HUES48 (cell line): ENCODE data around the gene FRYL.
"Not testable (repeated sequence)": the region's sequence is repeated elsewhere in the genome, so short reads cannot be mapped to it uniquely, and the experiment has no call there.

ENCODE experiments used
- H3K27ac ChIP-seq: one replicate; pipeline ENCODE4 v1.7.0; 2013; ENCODE audit warnings: low read depth, low read length, inconsistent platforms
- H3K27me3 ChIP-seq: 2 replicates; pipeline ENCODE4 v1.6.1; 2013; ENCODE audit warnings: mild to moderate bottlenecking, low read length; ENCODE audit not compliant: control insufficient read depth, insufficient read depth
- H3K36me3 ChIP-seq: 2 replicates; pipeline ENCODE4 v1.6.1; 2013; ENCODE audit warnings: low read length; ENCODE audit not compliant: control insufficient read depth, insufficient read depth
- H3K4me1 ChIP-seq: 2 replicates; pipeline ENCODE4 v1.6.1; 2013; ENCODE audit warnings: mild to moderate bottlenecking, low read length; ENCODE audit not compliant: control insufficient read depth, insufficient read depth
- H3K4me3 ChIP-seq: 2 replicates; pipeline ENCODE4 v1.5.1; 2013; ENCODE audit warnings: mild to moderate bottlenecking, low read depth, low read length
- H3K9ac ChIP-seq: 2 replicates; pipeline ENCODE4 v1.6.1; 2013; ENCODE audit warnings: mild to moderate bottlenecking, low read depth, low read length, moderate library complexity
- H3K9me3 ChIP-seq: 2 replicates; pipeline ENCODE4 v1.6.1; 2013; ENCODE audit warnings: low read length; ENCODE audit not compliant: control insufficient read depth, insufficient read depth

The FRYL gene

DNA sequence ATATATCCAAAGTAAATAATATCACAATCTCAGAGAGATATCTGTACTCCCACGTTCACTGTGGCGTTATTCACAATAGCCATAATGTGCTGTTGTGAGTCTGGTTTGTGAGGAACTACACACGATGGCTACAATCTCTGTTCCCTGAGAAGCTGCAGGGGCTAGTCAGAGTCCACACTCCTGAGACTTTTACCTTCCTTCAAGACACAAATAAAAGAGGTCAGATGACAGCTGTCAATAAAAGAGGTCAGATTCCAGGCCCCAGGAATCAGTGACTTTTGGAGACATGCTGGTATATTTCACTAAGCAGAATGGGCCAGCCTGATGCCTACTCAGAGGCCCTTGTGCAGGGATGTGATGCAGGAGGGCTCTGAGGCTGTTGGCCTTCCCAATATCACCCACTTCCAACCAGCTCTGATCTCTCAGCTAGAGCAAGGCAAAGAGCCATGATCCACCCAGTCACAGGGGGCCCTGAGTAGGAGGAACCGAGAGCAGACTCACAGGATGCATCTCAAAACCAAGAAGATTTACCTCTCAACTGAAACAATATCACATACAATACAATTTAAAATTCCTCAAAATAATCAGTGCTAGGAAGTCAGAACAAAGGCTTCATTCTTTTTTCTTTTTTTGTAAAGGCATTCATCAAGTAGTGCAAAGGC lies 13.8 kb downstream of the FRYL start:
- Histone ChIP-seq H3K36me3 (no peaks in the 10 kb centered on the region), H3K4me3 (no peak overlapping the region), H3K27me3 (no peaks in the 10 kb centered on the region), H3K27ac (no peak overlapping the region), H3K9ac (no peak overlapping the region), H3K9me3 (no peaks in the 10 kb centered on the region), H3K4me1 (0 out of 2 replicates have a peak, but pooled peaks cover 3% of the 10 kb centered on the region)

- no peak overlapping the region for H3K27ac ChIP-seq
- no peak overlapping the region for H3K4me3 ChIP-seq
- no peaks in the 10 kb centered on the region for H3K9me3 ChIP-seq
- H3K4me1 ChIP-seq = 0 out of 2 replicates have a peak, but pooled peaks cover 3% of the 10 kb centered on the region
- H3K36me3 ChIP-seq = no peaks in the 10 kb centered on the region
- H3K9ac ChIP-seq = no peak overlapping the region
- no peaks in the 10 kb centered on the region for H3K27me3 ChIP-seq
Observed at GRCh38 chr4:48762408-48762807, 17.7 kb downstream of the FRYL start.

DNA sequence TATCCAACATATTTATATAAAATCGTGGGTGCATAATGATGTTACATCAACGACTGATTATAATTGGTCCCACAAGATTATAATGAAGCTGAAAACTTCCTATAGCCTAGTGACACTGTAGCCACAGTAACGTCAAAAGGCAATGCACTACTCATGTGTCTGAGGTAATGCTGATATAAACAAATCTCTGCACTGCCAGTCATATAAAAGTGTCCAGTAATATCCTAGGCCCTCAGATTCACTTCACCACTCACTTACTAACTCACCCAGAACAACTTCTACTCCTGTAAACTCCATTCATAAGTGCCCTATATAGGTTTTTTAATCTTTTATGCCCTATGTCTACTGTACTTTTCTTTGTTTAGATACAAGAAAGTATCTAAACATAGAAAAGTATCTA lies 18.8 kb downstream of the FRYL start:
- Histone ChIP-seq H3K4me3 (no peak overlapping the region), H3K9me3 (no peaks in the 10 kb centered on the region), H3K27me3 (no peaks in the 10 kb centered on the region), H3K27ac (no peak overlapping the region), H3K36me3 (no peaks in the 10 kb centered on the region), H3K4me1 (0 out of 2 replicates have a peak, but pooled peaks cover under 1% of the 10 kb centered on the region), H3K9ac (no peak overlapping the region)

- H3K4me1 ChIP-seq, H3K9me3 ChIP-seq, H3K27ac ChIP-seq, H3K4me3 ChIP-seq, H3K9ac ChIP-seq, H3K27me3 ChIP-seq, H3K36me3 ChIP-seq: not testable (repeated sequence)
Observed at GRCh38 chr4:48758703-48759102, 21.4 kb downstream of the FRYL start.

- Histone ChIP-seq H3K4me1 (no peaks in the 10 kb centered on the region), H3K27me3 (no peaks in the 10 kb centered on the region)
Observed at GRCh38 chr4:48756689-48757220, 23.3 kb downstream of the FRYL start.

DNA sequence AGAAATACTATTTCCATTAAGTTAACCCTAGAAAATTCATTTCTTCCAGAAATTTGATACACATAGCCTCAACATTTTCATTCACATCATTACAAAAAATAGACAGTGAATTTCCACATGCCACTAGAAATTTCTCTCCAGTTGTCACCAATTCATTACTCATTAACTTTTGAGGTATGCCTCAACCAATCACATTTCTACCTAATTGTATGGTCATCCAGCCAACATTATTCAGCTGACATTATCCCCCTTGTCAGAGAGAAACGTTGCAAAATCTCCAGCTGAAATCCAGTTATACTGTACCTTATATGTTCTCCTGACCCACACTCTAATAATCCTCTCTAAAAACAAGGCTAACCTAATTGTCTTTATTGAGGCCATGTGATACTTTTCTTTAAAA lies 24.8 kb downstream of the FRYL start:
- H3K4me1 ChIP-seq = no peaks in the 10 kb centered on the region
- H3K9me3 ChIP-seq = peaks cover 9% of the 10 kb centered on the region; the same call in 1 of the 2 replicates
- no peak overlapping the region for H3K9ac ChIP-seq
- no peaks in the 10 kb centered on the region for H3K27me3 ChIP-seq
- no peak overlapping the region for H3K4me3 ChIP-seq
- no peak overlapping the region for H3K27ac ChIP-seq
- no peaks in the 10 kb centered on the region for H3K36me3 ChIP-seq

More at GRCh38 chr4:48756689-48757220, 23.3 kb downstream of the FRYL start:
- Histone ChIP-seq H3K4me3 (no peak overlapping the region), H3K9me3 (peaks cover 9% of the 10 kb centered on the region; the same call in 1 of the 2 replicates), H3K27ac (no peak overlapping the region), H3K36me3 (no peaks in the 10 kb centered on the region), H3K9ac (no peak overlapping the region)

DNA sequence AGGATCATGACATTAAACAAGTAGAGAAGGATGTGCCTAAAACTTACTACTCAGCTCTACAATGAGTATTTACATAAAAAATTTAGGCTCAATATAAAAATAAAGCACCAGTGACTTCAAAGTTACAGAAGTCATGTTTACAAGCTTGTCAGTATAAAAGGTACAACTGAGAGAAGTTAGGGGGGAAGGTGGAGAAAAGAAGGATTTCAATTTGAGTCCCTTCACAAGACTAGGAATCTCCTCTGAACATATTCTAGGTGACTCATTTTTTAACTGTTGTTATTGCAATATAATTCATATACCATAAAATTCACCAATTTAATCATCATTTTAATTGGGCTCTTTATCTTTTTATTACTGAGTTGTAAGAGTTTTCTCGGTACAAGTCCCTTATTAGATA lies 26.9 kb downstream of the FRYL start:
- Histone ChIP-seq H3K27ac (no peak overlapping the region), H3K9ac (no peak overlapping the region), H3K4me3 (no peak overlapping the region), H3K4me1 (peaks cover 14% of the 10 kb centered on the region), H3K36me3 (no peaks in the 10 kb centered on the region), H3K9me3 (peaks cover 9% of the 10 kb centered on the region; the same call in 1 of the 2 replicates), H3K27me3 (no peaks in the 10 kb centered on the region)

- H3K9ac ChIP-seq = no peak overlapping the region
- peaks cover 9% of the 10 kb centered on the region; the same call in 1 of the 2 replicates for H3K9me3 ChIP-seq
- no peak overlapping the region for H3K27ac ChIP-seq
- H3K4me1 ChIP-seq = peaks cover 14% of the 10 kb centered on the region
- no peak overlapping the region for H3K4me3 ChIP-seq
- no peaks in the 10 kb centered on the region for H3K27me3 ChIP-seq
- H3K36me3 ChIP-seq = no peaks in the 10 kb centered on the region
Observed at GRCh38 chr4:48752726-48753125, 27.4 kb downstream of the FRYL start.

GRCh38 chr4:48752246-48752645 lies 27.8 kb downstream of the FRYL start:
- Histone ChIP-seq H3K4me3 (no peak overlapping the region), H3K27ac (no peak overlapping the region), H3K27me3 (no peaks in the 10 kb centered on the region), H3K4me1 (peaks cover 16% of the 10 kb centered on the region), H3K36me3 (no peaks in the 10 kb centered on the region), H3K9me3 (peaks cover 9% of the 10 kb centered on the region; the same call in 1 of the 2 replicates), H3K9ac (no peak overlapping the region)

- peaks cover 9% of the 10 kb centered on the region; the same call in 1 of the 2 replicates for H3K9me3 ChIP-seq
- no peaks in the 10 kb centered on the region for H3K27me3 ChIP-seq
- H3K4me3 ChIP-seq = no peak overlapping the region
- H3K9ac ChIP-seq = no peak overlapping the region
- H3K4me1 ChIP-seq = peaks cover 25% of the 10 kb centered on the region
- H3K36me3 ChIP-seq = no peaks in the 10 kb centered on the region
- H3K27ac ChIP-seq = no peak overlapping the region
Observed at GRCh38 chr4:48748949-48749596, 31.0 kb downstream of the FRYL start.
